HG02588 (cell line): ENCODE measurements around the gene CPNE6.

Experiments used
- ATAC-seq: cut with Tn5 transposase; IDR thresholded peaks from one replicate; pipeline ENCODE4 v1.9.1; 2021; ENCODE audit warnings: mild to moderate bottlenecking, moderate library complexity; ENCODE audit not compliant: unreplicated experiment

Gene CPNE6

DNA sequence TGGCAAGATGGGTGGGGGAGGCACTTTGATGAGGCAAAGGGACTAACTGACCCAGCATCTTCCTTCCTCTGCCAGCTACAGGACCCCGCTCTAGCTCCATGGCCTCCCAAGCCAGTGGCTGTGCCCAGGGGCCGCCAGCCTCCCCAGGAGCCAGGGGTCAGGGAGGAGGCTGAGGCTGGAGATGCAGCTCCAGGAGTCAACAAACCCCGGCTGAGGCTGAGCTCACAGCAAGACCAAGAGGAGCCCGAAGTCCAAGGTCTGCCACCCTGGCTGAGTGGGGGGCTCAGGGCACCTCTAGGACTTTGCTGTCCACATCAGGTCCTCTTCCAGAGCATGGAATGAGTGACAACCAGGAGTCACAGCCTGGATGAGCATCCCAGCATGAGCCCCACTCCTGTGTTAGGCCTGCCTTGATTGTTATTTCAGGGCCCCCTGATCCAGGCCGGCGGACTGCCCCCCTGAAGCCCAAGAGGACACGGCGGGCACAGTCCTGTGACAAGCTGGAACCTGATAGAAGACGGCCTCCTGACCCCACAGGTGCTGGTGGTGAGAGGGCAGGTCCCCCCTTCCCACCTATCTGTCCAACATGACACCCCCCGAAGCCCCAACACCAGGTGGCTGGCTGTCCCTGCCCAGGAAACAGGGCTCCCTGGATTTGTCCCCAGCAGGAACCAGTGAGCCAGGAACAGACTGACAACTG is 2.5 kb upstream of the CPNE6 start:
- ATAC-seq: no peak

DNA sequence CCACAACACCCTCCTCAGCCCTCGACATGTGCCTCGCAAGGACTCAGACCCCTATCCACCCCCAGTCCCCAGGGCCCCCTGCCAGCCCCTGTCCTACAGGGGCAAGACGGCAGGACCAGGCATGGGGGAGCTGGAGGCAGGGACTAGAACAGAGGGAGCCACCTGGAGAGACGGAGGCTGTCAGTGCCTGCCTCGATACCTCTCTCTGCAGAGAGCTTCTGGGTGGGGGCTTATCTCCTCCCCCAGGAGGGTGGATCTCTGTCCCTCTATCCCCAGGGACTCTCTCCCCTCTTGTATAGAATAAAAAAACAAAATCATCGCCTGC is 2.0 kb upstream of the CPNE6 start:
- ATAC-seq: no peak

DNA sequence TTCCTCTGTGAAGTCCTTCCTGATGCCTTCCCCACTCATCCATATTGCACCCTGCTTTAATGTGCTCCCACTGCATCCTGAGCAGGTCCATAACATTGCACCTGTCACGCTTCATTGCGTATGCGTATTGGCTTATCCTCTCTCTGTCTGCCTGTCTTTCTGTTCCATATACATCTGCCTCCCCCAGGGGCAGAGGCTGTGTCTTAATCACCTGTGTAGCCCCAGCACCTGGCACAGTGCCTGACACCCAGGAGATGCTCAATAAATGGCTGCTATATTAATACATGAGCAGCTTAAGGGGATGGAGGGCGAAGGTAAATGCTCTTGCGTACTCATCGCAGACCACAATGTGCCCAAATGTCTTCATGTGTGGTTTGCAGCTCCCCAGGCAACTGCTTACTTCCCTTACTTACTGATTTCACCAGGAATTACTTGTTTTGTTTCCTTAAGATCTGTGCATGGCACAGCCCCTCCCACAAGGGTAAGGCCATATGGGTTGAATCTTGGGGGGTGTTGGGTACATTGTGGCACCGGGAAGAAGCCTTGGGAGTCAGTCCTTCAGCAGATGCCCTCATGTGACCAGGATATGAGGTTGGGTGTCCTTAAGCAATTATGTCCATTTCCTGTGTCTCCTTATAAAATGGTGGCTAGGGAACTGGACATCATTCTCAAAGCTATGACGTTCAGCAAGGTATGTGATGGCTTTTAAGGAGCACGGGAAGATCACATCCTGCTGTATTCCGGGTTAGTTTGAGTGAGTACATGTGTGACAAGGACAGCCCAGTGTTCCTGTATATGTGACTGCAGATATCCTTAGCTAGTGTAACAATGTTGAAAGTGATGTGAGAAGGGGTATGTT is 848 bp upstream of the CPNE6 start:
- no peak for ATAC-seq

DNA sequence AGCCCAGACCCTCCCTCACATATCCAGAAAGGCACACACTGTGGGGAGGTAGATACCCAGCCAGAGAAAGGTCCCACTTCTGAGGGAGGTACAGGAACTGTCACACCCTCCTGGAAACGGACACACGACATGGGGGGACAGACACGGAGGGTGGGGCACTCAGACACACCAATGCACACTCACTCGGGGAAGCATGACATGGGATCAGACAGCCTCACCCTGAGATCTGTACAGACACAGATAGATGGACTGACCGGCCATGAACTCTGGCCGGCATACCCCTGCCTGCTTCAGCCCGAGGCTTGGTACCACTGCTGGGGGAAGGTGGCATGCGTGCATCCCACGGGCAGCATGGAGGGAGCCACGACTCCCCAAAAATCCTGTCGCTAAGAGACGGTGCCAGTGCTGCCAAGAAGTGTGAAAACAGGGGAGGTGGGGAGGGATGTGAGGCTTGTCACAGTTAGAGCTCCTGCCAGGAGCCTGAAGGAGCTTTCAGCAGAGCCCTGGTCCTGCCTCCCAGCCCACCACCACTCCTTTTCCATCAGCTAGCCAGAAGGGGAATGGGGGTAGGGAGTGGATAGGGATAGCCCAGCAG is 571 bp downstream of the CPNE6 start:
- no peak for ATAC-seq

DNA sequence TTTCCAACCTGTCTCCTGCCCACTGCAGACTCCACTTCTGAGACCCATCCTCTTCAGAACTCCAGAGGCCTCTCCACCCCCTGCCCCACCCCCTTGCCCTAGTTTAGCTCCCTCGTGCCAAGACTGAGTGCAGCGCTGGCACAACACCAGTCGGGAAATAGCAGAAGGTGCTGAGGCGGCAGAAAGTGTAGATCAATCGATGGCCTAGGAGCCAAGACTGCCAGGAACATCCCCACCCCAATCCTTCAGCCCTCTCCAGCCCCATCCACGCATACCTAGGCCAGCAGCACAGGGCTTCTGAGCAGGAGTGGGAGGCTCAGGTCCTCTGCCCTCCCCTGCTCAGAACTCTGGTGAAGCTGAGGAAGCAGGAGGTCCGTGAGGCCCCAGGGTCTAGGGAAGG is 1.1 kb downstream of the CPNE6 start:
- no peak for ATAC-seq

DNA sequence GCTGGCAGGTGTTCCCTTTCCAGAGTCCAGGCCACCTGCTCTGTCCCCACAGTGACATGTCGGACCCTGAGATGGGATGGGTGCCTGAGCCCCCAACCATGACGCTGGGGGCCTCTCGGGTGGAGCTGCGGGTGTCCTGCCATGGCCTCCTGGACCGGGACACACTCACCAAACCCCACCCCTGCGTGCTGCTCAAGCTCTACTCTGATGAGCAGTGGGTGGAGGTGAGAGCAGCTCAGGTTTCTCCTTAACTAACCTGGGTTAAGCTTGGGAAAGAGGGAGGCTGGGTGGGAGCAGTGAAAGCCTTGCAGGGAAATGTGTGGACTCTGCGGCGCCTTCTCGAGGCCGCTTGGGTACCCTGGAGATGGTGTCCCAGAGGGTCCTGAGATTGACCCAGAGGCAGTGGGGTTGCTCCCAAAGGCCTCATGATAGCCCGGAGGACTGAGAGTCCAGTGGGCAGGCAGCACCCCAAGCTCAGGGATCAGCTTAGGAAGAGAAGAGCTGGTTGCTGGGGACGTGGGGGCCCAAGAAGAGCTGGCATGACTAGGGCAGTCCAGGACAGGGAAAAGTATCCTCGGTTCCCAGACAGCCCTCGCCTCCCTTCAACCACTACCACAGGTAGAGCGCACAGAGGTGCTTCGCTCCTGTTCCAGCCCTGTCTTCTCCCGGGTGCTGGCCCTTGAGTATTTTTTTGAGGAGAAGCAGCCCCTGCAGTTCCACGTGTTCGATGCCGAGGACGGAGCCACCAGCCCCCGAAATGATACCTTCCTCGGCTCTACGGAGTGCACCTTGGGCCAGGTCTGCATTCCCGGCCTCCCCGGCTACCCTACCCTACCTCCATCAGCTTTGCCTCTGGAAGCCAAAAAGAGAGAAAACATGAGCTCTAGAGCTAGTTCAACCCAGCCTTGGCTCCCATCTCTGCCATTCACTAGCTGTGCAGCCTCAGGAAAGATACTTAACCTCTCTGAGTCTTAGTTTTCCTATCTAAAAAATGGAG is 1.8 kb downstream of the CPNE6 start:
- no peak for ATAC-seq

DNA sequence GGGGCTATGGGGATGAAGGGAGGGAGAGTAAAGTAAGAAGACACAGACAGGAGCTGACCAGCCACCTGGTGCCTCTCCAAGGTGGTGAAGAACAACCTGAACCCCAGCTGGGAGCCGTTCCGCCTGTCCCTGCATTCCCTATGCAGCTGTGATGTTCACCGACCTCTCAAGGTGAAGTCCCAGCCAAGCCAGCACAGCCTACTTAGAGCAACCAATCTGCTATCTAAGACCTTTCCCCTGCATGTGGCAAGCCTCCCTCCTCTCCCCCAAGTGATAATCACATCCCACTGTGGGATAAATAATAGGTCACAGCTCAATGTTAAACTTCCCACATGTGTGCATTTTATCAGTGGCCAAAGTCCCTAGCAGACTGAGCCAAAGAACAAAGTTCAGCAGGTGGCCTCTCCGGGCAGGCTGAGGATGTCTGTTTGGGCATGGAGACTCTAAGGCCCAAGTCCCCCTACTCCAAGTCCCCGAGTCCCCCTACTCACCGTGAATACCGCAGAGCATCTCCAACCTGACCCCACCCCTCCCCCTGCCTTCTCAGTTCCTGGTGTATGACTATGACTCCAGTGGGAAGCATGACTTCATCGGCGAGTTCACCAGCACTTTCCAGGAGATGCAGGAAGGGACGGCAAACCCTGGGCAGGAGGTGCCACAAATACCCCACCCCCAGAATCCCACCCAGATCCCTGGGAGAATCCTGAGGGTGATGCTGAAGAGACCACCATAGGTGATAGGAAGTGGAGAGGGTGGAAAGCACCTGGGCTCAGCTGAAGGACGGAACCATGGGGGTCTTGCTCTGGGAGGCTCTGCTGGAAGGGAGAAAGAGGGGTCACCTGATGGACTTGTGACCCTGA is 3.5 kb downstream of the CPNE6 start:
- no peak for ATAC-seq

DNA sequence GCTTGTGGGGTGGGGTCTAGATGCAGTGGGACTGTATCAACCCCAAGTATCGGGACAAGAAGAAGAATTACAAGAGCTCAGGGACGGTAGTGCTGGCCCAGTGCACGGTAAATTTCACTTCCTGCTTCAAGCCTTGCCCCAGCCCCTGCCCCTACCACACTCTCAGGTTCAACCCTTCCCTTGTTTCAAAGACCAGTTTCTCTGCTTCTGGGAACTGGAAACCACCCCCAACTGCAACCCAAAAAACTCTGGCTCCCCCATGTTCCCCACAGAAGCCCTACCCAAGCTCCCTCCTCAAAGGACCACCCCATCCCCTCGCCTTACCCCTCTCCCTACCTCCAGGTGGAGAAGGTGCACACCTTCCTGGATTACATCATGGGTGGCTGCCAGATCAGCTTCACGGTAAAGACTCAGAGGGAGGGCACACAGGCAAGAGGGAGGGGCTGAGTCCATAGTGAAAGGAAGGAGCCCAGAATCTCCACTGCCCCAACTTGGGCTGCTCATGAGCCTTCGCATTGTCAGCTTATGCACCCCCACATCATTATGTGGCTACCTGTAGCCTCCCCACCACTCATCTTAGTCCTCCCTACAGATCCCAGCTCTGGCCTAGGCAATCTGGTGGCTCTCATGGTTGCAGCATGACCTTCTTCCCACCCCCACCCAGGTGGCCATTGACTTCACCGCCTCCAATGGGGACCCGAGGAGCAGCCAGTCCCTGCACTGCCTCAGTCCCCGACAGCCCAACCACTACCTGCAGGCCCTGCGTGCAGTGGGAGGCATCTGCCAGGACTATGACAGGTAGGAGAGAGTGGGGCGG is 4.3 kb downstream of the CPNE6 start:
- no peak for ATAC-seq

DNA sequence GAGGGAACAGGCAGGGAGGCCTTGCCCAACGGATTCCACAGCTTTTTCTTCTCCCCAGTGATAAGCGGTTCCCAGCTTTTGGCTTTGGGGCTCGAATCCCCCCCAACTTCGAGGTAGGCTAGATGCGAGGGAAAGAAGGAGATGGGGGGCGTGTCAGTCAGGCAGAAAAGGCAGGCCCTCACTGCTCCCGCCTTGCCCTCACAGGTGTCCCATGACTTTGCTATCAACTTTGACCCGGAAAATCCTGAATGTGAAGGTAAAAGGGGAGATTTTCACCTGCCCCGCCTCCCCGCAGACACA is 4.9 kb downstream of the CPNE6 start:
- no peak for ATAC-seq

DNA sequence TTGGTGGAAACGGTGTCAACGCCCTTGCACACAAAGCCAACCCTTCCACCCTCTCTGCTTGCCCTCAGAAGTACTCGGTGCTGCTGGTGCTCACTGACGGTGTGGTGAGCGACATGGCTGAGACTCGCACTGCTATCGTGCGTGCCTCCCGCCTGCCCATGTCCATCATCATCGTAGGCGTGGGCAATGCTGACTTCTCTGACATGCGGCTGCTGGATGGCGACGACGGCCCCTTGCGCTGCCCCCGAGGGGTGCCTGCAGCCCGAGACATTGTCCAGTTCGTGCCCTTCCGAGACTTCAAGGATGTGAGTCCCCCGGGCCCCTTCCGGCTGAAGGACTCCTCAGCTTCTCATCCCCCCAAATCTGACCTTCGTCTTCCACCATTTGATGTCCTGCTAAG is 5.7 kb downstream of the CPNE6 start:
- no peak for ATAC-seq

DNA sequence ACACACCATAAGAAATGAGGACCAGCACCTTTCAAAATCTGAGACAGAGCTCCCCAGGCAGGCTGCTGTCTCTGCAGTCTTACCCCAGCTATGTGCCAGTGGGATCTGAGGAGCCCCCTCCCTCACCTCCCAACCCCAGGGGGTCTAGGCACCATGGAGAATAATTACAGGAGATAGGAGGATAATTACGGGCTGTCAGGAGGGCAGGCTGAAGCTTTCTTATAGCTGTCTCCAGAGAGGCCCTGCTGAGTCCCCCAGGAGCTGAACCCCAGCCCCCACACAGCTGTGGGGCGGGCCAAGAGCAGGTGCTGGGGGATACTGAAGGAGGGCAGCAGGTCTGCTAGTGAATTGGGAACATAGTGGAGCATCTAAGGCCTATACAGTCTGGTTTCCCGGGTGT is 6.8 kb downstream of the CPNE6 start:
- no peak for ATAC-seq

DNA sequence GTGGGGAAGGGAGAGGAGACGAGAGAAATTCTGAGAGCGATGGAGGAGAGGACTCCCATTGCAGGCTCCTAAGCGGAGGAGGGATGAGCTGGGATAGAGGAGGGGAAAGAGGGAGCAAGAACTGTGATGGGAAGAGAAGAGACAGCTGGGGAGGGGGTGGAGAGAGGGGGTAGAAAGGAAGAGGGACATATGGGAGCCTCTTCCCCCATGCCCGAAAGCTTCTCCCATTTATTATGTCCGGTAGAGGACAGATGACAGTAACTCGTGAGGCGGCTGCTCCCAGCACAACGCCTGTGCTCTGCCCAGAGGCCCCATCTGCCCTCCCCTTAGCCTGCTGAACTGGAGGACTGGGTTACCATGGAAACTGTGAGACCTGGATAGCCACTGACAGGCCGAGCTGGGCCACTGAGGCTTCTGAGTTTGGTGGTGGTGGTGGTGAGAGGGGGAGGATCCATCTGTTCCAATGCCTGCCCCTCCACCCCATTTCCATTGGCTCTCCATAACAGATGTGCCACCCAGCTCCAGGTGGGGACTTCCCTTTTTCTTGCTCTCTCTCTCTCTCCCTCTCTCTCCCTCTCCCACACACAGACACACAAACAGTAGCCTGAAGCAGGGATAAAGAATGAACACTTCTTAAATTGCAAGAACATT is 8.3 kb downstream of the CPNE6 start:
- ATAC-seq: no peak

DNA sequence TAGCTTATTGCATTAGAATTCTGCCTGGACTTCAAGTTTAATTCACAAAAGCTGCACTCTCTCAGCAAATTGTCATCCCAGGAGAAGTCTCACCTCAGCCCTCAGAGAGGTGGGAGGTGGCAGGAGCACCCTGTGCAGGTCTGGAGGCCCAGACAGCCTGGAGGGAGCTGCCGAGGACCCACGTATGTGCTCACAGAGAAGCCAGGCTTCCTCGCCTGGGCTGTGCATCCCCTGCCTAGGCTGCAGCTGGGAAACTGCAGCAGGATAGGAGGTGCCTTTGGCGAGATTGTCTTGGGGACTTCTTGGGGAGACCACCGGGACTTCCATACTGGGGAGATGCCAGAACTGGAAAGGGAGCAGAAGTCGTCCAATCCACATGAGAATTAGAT is 8.8 kb downstream of the CPNE6 start:
- no peak for ATAC-seq

DNA sequence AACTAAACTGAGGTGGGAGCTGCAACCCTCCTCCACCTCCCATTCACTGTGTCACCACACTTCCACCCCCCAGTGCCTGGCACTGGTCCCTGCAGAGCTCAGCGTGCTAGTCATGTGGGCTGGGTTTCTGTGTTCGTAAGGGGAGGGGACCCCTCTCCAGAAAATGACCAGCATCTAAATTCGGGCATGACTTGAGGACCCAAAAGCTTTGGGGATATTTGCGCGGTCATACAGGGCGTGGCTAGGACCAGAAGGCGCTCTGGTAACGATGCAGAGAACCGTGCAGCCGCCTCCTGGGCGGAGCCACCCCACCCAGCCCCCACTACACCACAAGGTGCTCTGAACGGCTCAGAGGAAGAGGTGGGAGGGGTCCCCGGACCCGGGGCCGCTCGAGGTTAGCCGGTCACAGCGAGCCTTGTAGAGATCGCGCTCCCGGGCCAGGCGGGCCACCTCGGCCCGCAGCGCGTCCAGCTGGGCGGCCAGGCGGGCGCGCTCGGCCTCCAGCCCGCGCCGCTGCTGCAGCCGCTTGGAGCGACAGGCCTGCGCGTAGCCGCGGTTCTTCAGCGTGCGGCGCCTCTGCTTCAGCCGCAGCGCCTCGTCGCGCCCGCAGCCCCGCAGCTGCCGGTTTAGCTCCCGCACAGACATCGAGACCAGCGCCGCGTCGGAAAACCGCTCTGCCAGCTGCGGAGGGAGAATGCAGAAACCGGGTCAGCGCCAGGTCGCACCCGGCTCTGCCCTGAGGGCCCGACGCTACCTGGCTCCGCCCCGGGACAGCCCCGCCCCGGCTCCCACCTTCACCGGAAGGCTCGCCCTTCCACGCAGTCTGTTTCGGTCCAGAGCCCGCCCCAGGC is 9.8 kb downstream of the CPNE6 start:
- ATAC-seq: peak; percentile 87

DNA sequence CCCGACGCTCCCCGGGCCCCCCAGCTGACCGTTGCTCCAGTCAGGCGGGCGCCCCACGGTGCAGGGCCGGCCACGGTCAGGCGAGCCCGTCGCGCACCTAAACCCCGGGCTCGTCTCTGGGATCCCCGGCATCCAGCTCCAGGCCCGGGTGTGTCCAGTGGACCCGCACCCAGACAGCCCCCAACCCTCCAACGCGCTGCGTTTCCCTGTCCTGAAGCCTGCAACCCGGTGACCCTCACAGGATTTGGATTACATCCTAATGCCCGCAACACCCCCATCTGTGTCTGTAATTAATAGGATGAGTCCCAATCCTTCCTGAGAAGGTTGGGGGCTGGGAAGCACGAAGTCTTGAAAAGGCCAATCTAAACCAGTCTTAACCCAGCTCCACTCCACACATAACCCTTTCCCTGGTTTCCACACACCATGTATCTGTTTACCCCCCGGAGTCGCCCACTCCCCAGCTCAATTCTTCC is 10.4 kb downstream of the CPNE6 start:
- no peak for ATAC-seq

DNA sequence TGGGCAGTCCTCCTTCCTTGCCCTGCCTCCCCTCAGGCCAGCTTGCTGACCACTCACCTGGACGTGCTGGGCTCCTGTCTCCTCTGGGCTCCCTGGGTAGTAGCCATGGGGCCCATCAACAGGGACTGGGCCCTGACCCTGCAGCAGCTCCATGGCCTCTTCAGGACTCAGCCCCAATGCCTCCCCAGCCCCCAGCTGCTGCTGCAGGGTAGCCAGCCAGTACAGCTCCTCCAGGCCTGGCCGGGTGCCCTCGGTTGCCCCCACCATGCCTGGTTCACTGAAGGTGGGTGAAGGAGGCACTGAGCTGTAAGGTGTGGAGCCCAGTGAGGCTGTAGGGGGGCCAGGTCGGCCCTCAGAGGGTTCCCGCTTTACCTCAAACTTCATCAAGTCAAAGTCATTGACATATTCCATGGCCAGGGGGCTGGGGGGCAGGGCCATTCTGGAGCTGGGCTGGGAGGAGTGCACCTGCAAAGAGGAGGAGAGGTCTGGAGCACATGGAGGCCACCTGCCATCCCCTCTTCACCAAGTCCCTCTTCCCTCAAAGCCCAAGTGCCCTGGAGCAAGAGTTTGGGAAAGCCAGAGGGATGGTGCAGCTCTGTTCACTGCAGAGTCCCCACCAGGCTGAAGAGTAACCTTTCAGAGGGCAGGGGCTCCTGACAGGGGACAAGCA is 11.2 kb downstream of the CPNE6 start:
- ATAC-seq: no peak

DNA sequence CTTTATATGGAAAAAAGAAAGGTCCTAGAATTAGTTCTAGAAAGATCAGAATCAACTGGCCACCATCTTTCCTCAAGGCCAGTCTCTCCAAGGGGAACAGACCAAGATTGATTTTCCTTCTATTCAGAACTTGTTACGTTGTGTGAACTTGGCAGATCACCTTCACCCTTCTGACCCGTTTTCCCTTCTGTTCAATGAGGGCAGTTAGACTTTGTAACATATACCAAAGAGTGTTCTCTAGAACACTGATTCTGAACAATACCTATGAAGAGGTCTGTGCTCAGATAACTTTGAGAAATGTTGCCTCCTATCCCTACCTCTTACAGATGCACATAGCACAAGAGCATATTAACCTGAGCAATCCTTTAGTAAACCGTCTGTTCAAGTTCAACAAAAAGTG is 12.1 kb downstream of the CPNE6 start:
- no peak for ATAC-seq
